Globus pallidus (tissue), 1 donor: Measurements from ENCODE around the gene PSMD13.

Experiments used
- DNase-seq: peaks from one replicate; pipeline ENCODE4 v3.0.0-alpha.2; 2015; ENCODE audit warnings: low spot score

PSMD13 gene

DNA sequence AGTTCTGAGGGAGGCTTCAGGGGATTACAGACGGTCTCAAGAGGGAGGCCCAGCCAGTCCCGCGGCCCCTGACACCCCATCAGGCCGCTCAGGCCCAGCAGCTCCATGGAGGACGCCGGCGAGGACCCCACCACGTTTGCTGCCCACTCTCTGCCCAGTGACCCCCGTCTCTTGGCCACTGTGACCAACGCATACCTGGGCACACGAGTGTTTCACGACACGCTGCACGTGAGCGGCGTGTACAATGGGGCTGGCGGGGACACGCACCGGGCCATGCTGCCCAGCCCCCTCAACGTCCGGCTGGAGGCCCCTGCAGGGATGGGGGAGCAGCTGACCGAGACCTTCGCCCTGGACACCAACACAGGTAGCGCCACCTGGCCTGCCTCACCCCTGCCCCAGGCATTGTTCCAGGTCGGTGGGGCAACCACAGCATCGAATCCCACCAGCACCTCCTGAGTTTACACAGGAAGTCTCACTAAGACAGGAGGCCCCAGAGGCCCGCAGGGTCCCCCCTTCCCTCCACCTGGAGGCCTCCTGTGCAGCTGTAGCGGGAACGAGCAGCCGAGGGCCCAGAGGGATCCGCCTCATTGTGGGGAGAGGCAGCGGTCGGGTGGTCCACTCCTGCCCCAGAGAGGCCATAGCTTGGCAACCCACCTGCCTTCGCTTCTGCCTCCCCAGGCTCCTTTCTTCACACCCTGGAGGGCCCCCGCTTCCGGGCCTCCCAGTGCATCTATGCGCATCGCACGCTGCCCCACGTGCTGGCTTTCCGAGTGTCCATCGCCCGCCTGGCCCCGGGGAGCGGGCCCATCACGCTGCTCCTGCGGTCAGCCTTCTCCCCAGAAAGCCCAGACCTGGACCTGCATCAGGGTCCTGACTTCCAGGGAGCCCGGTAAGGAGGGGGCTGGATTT, 53.2 kb downstream of the PSMD13 start:
- DNase-seq, result no peak

DNA sequence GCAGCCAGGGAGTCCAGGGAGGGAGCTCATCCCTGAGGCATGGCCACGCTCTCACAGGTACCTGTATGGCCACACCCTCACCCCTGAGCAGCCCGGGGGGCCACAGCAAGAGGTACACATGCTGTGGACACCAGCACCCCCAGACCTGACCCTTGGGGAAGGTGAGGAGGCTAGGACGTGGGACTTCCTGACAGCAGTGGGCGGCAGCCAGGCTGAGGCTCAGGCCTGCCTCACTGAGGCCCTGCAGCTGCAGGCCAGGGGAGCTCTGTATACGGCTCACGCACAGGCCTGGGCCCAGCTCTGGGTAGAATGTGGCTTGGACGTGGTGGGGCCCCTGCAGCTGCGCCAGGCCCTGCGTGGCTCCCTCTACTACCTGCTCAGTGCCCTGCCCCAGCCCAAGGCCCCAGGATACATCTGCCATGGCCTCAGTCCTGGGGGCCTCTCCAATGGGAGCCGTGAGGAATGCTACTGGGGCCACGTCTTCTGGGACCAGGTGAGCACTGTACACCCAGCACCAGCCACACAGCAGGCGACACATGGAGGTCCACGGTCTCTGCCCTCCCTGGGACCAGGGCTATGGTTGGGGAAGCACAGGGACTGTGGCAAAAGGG, 54.0 kb downstream of the PSMD13 start:
- DNase-seq, result no peak

DNA sequence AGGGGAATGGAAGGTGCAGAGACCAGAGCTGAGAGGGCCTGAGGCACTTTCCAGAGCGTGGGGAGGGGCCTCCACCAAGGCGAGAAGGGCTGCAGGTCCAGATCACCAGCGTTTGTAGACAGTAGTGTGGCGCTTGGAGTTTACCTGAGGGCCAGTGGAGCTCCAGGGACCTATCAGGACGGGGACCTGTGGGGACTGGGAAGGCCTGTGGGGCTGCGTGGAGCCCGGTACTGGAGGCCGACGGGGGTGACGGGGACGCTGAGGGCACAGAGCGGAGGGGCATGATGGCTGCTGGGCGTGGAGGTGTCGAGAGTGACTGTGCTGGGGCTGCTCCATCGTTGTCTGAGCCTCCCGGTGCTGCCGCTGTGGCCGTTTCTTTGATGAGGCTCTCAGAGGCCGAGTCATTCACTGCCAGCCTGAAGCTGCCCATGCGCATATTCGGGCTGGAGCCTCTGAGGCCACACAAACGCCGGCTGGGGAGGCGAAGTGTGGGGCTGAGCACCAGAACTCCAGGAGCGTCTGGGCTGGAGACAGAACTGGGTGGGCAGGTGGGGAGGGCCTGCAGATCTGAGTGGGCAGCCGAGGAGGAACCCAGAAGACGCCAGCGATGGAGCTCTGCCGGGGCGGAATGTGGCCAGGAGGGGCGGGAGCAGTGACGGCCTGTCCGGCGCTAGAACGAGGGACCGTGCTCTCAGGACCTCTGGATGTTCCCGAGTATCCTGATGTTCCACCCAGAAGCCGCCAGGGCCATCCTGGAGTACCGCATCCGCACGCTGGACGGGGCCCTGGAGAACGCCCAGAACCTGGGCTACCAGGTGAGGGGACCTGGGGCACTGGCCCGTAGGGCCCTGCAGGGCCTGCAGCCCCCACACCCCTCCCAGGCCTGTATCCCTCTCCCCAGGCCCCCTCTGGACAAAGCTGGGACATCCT, 54.8 kb downstream of the PSMD13 start:
- no peak for DNase-seq

DNA sequence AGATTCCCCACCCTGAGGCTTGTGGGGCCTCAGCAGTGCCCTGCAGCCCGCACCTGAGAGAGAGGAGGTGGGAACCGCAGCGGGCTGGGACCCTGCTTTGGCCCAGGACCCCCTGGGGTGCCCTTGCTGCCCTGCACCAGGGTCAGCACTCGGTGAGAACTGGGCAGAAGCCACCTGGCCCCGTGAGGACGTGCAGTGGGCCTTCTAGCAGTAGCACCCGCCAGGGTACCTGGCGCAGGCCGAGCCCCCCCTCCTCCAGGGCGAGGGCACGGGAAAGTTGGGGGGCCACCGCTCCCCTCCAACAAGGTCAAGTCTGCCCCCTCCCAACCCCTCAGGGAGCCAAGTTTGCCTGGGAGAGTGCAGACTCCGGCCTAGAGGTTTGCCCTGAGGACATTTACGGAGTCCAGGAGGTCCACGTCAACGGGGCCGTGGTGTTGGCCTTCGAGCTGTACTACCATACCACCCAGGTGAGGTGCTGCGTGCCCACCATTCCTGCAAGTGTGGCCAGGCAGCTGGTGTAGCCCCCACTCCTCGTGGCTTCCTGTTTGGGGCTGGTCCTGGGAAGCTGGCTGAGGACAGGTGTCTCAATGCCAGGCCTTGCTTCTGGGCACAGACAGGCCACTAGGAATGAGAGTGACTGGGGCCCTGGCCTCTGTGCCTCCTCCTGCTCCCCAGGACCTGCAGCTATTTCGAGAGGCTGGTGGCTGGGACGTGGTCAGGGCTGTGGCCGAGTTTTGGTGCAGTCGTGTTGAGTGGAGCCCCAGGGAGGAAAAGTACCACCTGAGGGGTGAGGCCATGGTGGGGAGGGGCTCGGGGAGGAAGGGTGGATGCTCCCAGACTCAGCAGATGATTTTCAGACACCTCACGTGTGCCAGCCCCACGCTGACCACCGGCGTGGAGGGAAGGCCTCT, 55.7 kb downstream of the PSMD13 start:
- DNase-seq, result no peak

DNA sequence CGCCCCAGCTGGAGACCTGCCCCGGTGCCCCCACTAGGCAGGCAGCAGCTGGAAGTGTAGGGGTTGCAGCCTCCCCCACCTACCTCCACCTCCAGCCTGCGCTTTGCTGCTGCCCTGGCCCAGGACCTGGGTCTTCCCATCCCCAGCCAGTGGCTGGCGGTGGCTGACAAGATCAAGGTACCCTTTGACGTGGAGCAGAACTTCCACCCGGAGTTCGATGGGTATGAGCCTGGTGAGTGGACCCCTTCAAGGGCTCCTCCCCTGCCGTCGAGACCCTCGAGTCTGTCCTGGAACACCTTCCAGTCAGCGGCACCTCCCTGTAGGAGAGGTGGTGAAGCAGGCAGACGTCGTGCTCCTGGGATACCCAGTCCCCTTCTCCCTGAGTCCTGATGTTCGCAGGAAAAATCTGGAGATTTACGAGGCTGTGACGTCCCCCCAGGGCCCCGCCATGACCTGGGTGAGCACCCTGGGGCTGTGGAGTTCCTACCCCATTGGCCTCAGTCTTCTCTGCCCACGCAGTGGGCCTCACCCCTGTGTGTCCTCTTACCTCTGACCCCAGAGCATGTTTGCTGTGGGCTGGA, 56.6 kb downstream of the PSMD13 start:
- no peak for DNase-seq

DNA sequence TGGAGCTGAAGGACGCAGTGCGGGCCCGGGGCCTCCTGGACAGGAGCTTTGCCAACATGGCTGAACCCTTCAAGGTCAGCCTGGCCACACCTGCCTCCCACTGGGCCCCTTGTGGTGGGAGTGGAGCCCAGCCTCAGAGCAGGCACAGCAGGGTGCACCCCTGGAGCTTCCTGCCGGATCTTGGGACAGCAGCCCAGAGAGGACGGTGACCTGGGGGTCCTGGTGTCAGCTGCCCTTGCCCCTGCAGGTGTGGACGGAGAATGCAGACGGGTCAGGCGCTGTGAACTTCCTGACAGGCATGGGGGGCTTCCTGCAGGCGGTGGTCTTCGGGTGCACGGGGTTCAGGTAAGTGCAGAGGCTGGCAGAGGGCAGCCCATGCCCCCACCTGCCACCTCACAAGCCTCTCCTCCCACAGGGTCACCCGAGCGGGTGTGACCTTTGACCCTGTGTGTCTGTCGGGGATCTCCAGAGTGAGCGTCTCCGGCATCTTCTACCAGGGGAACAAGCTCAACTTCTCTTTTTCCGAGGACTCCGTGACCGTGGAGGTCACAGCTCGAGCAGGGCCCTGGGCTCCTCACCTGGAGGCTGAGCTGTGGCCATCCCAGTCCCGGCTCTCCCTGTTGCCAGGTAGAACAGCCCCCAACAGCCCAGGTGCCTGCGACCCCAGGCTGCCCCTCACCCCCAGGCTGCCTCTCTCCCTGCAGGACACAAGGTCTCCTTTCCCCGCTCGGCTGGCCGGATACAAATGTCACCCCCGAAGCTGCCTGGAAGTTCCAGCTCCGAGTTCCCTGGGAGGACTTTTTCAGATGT, 57.3 kb downstream of the PSMD13 start:
- no peak for DNase-seq

DNA sequence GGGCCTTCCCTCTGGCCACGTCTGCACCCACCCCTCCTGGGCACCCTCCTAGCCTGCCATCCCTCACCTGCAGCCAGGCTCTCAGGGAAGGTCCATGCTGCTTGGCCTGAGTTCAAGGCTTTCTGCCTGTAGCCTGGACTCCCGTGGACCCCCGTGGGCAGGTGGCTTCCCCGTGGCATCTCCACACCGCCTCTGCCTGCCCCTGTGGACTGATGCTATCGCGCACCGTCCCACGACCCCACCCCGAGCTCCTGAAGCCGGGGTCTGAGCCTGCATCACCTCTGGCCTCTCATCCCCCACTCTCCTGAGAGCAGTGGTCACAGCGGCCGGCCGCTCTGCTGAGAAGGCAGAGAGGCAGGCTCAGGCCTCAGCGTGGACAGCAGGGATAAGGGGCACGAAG, 58.0 kb downstream of the PSMD13 start:
- DNase-seq, result no peak

DNA sequence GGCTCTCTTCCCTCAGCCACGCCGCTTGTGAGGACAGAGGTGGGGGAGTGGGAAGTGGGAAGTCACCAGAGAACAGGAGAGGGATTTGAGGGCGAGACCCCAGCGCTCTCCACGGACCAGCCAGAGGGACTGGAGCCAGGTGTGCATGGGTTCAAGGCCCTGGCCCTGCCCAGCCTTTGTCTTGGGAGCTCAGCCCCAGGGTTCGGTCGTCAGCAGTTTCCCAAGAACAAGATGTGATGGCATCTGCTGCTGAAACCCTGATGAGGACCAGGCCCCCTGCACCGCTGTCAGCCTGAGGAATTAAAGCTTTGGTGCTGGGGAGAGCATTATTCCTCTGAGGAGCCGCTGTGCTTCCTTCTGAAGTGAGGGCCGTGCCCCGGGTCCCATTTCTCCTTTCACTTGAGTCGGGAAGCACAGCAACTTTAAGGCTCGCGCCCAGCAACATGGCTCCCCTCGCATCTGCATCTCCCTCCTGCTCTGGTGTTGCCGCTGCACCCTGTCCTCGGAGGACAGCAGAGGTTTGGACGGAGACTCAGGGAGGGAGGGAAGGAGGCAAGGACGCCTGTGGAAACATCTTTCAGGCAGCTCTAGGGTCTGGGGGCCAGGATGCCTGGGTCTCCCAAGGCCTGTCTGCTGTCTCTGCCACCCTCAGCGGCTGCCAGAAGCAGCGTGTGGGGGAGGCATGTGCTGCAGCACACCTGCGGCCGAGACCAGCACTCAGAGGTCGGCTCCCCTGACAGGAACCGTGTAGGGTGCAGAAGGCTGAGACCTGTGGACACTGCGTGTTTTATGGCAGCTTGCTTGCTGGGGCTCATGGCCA, 58.8 kb downstream of the PSMD13 start:
- no peak for DNase-seq

DNA sequence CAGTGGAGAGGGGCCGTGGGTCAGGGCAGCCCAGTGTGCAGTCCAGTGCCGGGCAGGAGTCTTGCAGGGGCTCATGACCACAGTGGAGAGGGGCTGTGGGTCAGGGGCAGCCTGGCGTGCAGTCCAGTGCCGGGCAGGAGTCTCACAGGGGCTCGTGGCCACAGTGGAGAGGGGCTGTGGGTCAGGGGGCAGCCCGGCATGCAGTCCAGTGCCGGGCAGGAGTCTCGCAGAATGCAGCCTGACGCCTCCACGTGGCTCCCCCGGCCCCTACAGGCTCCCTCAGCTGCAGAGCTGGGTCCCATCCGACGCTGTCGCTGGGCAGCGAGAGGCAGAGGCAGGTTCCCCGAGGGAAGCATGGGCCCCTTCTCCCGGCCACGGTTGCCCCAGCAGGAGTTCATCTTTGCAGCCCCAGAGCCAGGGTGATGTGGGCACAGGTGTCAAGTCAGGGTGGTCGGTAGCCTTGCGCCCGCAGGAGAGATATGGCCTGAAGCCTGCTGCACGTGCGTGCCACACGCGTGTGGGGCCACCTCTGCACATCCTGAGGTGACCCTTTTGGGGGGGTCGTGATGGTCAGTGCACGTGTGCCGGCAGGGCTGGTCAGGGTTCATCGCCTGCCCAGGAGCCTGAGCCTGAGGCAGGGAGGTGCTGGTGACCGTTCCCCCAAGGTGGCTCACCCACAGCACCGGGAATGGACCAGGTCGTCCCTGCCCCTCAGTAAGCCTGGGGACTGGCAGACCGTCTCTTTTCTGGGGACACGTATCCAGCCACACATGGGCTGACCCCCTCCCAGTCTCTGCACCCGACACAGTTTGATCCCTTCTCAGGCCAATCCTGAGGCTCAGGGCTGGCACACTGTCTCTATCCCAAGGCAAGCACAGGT, 59.6 kb downstream of the PSMD13 start:
- no peak for DNase-seq

DNA sequence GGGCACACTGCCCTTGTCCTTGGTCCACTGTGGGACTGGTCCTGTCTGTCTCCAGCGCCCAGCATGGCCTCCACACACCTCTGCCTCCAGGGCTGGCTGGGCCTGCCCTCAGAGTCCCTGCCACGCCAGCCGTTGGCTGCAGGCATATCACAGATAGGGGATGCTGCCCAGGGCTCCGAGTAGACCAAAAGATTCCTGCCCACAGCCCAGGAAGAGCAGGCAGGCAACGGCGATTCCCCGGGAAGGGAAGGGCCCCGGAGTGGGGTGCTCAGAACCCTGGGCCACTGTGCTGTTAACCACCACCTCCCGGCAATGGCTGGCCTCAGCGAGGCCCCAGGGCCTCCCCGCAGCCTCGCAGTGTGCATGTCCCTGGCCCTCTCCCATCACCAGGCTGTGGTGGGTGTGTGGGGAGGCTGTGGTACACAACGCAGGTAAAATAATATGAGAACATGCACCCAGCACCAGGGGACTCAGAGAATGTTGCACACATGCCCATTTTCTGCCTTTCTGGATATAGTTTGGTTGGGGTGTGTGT, 60.3 kb downstream of the PSMD13 start:
- no peak for DNase-seq

DNA sequence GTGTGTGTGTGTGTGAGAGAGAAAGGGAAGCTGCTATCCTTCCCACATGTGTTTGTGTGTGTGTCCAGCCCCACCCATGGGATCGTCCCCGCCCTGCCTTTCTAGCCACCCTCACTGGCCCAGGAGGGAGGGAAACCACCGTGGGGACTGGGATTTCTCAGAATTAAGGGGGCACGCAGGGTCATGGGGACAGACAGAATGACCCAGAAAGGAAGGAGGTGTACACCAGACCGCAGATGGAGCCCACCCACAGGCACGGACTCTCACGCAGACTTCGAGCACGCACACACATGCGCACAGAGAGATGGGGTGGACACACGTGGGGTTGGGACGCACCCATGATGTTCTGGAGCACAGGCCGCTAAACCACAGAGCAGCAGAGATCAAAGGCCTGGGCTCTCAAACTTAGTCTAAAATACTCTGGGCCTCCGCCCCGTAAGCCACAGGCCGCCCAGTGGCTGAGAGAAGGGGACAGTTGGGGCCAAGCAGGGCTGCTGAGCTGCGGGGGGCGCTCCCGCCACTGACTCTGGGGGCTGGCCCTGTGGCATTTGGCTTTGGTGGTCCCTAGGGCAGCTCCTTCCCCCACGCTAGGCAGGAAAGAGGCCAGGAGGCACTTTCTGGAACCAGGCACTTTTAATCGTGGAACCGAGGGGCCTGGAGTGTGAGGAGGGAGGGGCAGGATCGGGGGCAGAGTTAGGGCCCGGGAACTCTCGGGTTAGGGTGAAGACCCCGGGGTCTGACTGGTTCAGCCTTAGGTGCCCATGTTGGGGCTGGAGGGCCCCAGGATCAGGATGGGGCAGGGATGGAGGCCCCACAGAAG, 61.0 kb downstream of the PSMD13 start:
- no peak for DNase-seq

DNA sequence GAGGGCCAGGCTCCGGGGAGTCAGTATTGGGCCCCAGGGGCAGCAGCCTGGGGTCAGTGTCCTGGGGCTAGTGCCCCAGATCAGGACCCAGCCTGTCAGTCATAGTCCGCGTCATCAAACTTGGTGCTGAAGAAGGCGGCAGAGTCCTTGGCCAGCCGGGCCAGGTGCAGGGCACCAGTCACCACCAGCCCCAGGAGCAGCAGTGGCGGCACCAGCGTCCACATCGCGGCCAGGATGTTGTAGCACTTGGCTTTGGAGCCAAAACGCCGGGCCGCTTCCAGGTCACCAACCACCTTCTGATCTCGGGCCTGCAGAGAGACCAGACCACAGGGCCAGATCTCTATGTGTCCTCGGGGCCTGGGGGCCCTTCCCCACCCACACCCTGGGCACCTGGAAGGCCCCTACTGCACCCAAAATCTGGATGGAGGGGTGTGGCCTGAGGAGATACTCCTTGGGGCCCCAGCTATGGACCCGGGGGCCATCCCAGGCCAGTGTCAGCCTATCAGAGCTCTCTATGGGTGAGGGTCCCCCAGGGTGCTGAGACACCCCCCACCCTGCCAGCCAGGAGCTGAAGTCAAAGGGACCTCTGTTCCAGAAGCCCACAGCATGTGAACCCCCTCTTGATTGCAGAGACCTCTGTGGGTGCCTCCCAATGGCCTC, 61.8 kb downstream of the PSMD13 start:
- no peak for DNase-seq

DNA sequence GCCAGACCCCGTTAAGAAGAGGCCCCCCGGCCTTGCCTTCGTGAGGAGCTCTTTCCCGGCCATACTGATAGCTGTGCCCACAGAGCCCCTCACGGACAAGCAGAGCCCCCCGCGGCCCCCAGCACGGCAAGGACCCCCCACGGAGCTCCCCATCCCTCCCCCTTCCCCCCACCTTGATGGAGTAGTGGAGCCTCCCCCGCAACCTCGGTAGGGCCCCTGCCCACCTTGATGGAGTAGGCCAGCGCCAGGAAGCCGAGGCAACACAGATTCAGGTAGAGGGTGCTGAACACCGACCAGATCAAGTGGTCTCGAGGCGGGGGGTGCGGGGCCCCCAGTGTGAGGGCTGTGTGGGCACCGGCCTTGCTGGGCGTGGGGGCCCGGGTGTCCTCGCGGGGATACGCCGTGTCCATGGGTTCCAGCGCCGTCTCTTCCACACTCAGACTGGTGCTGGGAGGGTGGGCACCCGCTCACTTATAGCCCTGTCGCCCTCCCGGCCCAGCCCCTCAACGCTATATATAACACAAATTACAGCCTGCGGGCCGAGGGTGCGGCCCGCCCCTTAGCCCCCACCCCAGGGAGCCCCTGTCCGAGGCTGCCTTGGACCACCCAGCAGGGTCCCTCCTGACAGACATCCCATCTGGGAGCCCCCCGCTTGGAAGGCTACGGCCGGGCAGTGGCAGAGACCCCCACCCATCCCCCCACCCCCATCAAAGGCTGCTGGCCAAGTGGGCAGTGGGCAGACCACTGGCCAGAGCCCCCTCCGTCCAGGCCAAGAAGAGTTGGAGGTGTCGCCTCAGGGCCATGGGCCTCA, 62.5 kb downstream of the PSMD13 start, which contains the start of gene IFITM5:
IFITM5 (minus strand) TSS at position 446 of the 811 bp plus-strand sequence; CDS start at position 410, 36 bp downstream.
- no peak for DNase-seq

DNA sequence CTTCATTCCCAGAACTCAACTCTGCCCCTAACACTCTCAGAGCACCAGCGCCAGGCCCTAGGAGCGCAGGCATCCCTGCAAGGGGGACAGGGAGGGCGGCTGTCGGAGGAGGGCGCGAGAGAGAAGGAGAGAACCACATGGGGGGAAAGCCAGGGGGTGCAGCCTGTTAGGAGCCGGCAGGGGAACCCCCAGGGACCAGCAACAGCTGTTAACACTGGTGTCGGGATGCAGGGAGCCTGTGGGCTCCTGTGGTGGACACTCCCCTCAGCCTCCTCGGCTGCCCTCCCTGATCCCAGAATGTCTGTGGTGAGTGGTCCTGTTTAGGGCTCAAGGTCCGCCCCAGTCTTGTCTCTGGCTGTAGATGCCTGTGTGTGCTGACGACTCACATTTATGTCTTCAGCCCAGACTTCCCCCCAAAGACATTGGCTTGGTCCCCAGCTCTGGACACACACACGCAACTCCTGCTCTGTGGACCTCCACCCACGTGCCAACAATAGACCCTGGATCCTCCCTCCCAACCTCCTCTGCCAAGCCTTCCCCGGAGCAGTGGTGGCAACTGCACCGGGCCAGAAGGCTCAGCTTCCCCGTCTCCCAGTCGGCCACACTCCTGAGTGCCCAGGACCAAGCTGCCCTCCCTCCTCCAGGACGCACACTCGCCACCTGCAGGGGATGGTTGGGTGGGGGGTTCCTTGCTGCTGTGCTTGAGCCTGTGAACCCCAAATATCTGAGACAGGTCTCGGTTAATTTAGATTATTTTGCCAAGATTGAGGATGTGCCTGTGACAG, 63.4 kb downstream of the PSMD13 start:
- DNase-seq, result no peak
